ENCODE results near the gene OR2T12. TPM values are rescaled to one million over a fixed set of nuclear protein-coding genes. Genes with fewer than 3 reads are reported as not detected.
"Not testable (repeated sequence)": the region's sequence is repeated elsewhere in the genome, so short reads cannot be mapped to it uniquely, and the experiment has no call there.

Gene OR2T12
- total RNA-seq, result not detected

- no peak for ATAC-seq
These were observed at the start of gene OR2T12 for GRCh38 chr1:248303324-248303723. OR2T12 (minus strand) TSS chr1:248303424; CDS start chr1:248295578, 7,846 bp downstream.

- ATAC-seq, result no peak
These were observed 45.3 kb upstream of the OR2T12 start, which contains the start of gene OR14C36 for GRCh38 chr1:248348475-248348874. OR14C36 (plus strand) TSS chr1:248348775; CDS start chr1:248348775, 0 bp downstream.

- no peak for ATAC-seq
These were observed 40.2 kb upstream of the OR2T12 start for GRCh38 chr1:248343451-248343850.

GRCh38 chr1:248324468-248324867, 21.2 kb upstream of the OR2T12 start, which contains the start of gene OR2M7:
OR2M7 (minus strand) TSS chr1:248324568; CDS start chr1:248324568, 0 bp downstream.
- ATAC-seq, result no peak

GRCh38 chr1:248316796-248317195, 13.6 kb upstream of the OR2T12 start:
- ATAC-seq, result no peak

GRCh38 chr1:248306740-248307139, 3.5 kb upstream of the OR2T12 start:
- ATAC-seq, result not testable (repeated sequence)

GRCh38 chr1:248306103-248306502, 2.9 kb upstream of the OR2T12 start:
- no peak for ATAC-seq

- ATAC-seq, result not testable (repeated sequence)
These were observed 2.4 kb upstream of the OR2T12 start for GRCh38 chr1:248305672-248306071.

- no peak for ATAC-seq
These were observed 14.8 kb downstream of the OR2T12 start for GRCh38 chr1:248288391-248288790.

GRCh38 chr1:248277876-248278275, 25.3 kb downstream of the OR2T12 start, which contains the start of gene OR2T33:
OR2T33 (minus strand) TSS chr1:248277976; CDS start chr1:248273814, 4,162 bp downstream.
- ATAC-seq, result no peak

- ATAC-seq, result not testable (repeated sequence)
These were observed 30.0 kb downstream of the OR2T12 start for GRCh38 chr1:248273225-248273624.

GRCh38 chr1:248268178-248268577, 35.0 kb downstream of the OR2T12 start:
- no peak for ATAC-seq

- not testable (repeated sequence) for ATAC-seq
These were observed 43.9 kb downstream of the OR2T12 start for GRCh38 chr1:248259309-248259708.

GRCh38 chr1:248243204-248243603, 60.0 kb downstream of the OR2T12 start:
- ATAC-seq, result no peak

Other genes with a start within 250 kb of the OR2T12 start
- not detected for gene OR2L13, start 208.2 kb downstream of the OR2T12 start, total RNA-seq
- gene OR2M5, start 158.3 kb downstream of the OR2T12 start, total RNA-seq, result not detected
- gene OR2M2, start 128.6 kb downstream of the OR2T12 start, total RNA-seq, result not detected
- not detected for gene OR2M3, start 106.2 kb downstream of the OR2T12 start, total RNA-seq
- not detected for gene OR2M4, start 72.0 kb downstream of the OR2T12 start, total RNA-seq
- gene OR2T33, start 25.4 kb downstream of the OR2T12 start, total RNA-seq, result not detected
- not detected for gene OR2M7, start 21.1 kb upstream of the OR2T12 start, total RNA-seq
- gene OR14C36, start 45.4 kb upstream of the OR2T12 start, total RNA-seq, result not detected
- not detected for gene OR2T4, start 58.2 kb upstream of the OR2T12 start, total RNA-seq
- gene OR2T6, start 72.3 kb upstream of the OR2T12 start, total RNA-seq, result not detected
- gene OR2T1, start 99.6 kb upstream of the OR2T12 start, total RNA-seq, result not detected
- gene OR2T2, start 142.2 kb upstream of the OR2T12 start, total RNA-seq, result not detected
- gene OR2T3, start 169.9 kb upstream of the OR2T12 start, total RNA-seq, result not detected
- gene OR2T5, start 185.2 kb upstream of the OR2T12 start, total RNA-seq, result not detected
- not detected for gene OR2G6, start 204.6 kb upstream of the OR2T12 start, total RNA-seq

Measured in esophagus mucosa (tissue), 1 donor.